OCI-LY1 (cell line): ENCODE results near the gene LIFR.
"Not testable (repeated sequence)": the region's sequence is repeated elsewhere in the genome, so short reads cannot be mapped to it uniquely, and the experiment has no call there.

ENCODE experiments used
- H2AFZ ChIP-seq: fragments of 200-600 bp; sonication (generic), shearing (Covaris generic); 2 replicates; pipeline ENCODE4 v1.6.0; 2014; ENCODE audit warnings: antibody characterized with exemption, mild to moderate bottlenecking, low read length
- H3F3A ChIP-seq: fragments of 200-600 bp; sonication (generic), shearing (Covaris generic); 2 replicates; pipeline ENCODE4 v1.6.0; 2014; ENCODE audit warnings: mild to moderate bottlenecking, antibody characterized with exemption, low read length, moderate library complexity; ENCODE audit not compliant: insufficient read depth
- H3K27ac ChIP-seq: fragments of 200-600 bp; sonication (generic); 2 replicates; pipeline ENCODE4 v1.5.1; 2014; ENCODE audit warnings: low read length, mixed run types, mild to moderate bottlenecking, low read depth; ENCODE audit not compliant: poor library complexity, severe bottlenecking
- H3K27me3 ChIP-seq: fragments of 200-600 bp; sonication (generic); 2 replicates; pipeline ENCODE4 v1.6.0; 2014; ENCODE audit warnings: antibody characterized with exemption, mild to moderate bottlenecking, low read length, moderate library complexity; ENCODE audit not compliant: insufficient read depth
- H3K36me3 ChIP-seq: fragments of 200-600 bp; sonication (generic); 2 replicates; pipeline ENCODE4 v1.6.1; 2014; ENCODE audit warnings: mild to moderate bottlenecking, antibody characterized with exemption, low read length, moderate library complexity, mixed read lengths; ENCODE audit not compliant: insufficient read depth
- H3K4me1 ChIP-seq: fragments of 200-600 bp; sonication (generic); 2 replicates; pipeline ENCODE4 v1.5.1; 2014; ENCODE audit warnings: mild to moderate bottlenecking, low read length, moderate library complexity; ENCODE audit not compliant: insufficient read depth, severe bottlenecking
- H3K4me2 ChIP-seq: fragments of 200-600 bp; sonication (generic), shearing (Covaris generic); 2 replicates; pipeline ENCODE4 v1.6.1; 2014; ENCODE audit warnings: low read length
- H3K4me3 ChIP-seq: fragments of 200-600 bp; sonication (generic); 2 replicates; pipeline ENCODE4 v1.5.1; 2014; ENCODE audit warnings: low read length, low read depth, mild to moderate bottlenecking, mixed read lengths; ENCODE audit not compliant: poor library complexity, severe bottlenecking
- H3K79me2 ChIP-seq: fragments of 200-600 bp; shearing (Covaris generic); 2 replicates; pipeline ENCODE4 v1.6.1; 2016; ENCODE audit warnings: mixed run types, low read length, mixed read lengths; ENCODE audit not compliant: insufficient read depth
- H3K9ac ChIP-seq: fragments of 200-600 bp; sonication (generic), shearing (Covaris generic); 2 replicates; pipeline ENCODE4 v1.6.1; 2014; ENCODE audit warnings: mild to moderate bottlenecking, low read length, mixed read lengths
- H3K9me2 ChIP-seq: fragments of 200-600 bp; sonication (generic), shearing (Covaris generic); 2 replicates; pipeline ENCODE4 v1.6.1; 2014; ENCODE audit warnings: low read depth, mild to moderate bottlenecking, low read length, mixed read lengths
- H3K9me3 ChIP-seq: fragments of 200-600 bp; shearing (Covaris generic); 2 replicates; pipeline ENCODE4 v1.6.1; 2014; ENCODE audit warnings: low read length, mixed read lengths
- H4K20me1 ChIP-seq: fragments of 200-600 bp; sonication (generic), shearing (Covaris generic); 2 replicates; pipeline ENCODE4 v1.6.0; 2016; ENCODE audit warnings: mild to moderate bottlenecking, low read length; ENCODE audit not compliant: insufficient read depth
- EZH2 ChIP-seq: fragments of 200-600 bp; sonication (generic), shearing (Covaris generic); IDR thresholded peaks from 2 replicates; pipeline ENCODE4 v1.8.0; 2017; ENCODE audit warnings: borderline replicate concordance, mixed run types, mild to moderate bottlenecking, antibody characterized with exemption, low read length, moderate library complexity, mixed read lengths
- TF ChIP-seq, protein P1 (sequence below): fragments of 200-600 bp; sonication (generic), shearing (Covaris generic); IDR thresholded peaks from 2 replicates; pipeline ENCODE4 v1.5.1; 2017; ENCODE audit warnings: mild to moderate bottlenecking, antibody characterized with exemption, low read length, moderate library complexity, mixed read lengths

LIFR gene

GRCh38 chr5:38574009-38574408 is 17.6 kb upstream of the LIFR start:
- no peaks in the 10 kb centered on the region for H3K9me2 ChIP-seq
- no peak overlapping the region for H3K4me3 ChIP-seq
- H3K27ac ChIP-seq = no peak overlapping the region
- H3K27me3 ChIP-seq = no peaks in the 10 kb centered on the region
- no peaks in the 10 kb centered on the region for H4K20me1 ChIP-seq
- H3K79me2 ChIP-seq = no peaks in the 10 kb centered on the region
- H3K4me1 ChIP-seq = no peaks in the 10 kb centered on the region
- TF ChIP-seq EZH2 = no peak
- TF ChIP-seq, protein P1, sequence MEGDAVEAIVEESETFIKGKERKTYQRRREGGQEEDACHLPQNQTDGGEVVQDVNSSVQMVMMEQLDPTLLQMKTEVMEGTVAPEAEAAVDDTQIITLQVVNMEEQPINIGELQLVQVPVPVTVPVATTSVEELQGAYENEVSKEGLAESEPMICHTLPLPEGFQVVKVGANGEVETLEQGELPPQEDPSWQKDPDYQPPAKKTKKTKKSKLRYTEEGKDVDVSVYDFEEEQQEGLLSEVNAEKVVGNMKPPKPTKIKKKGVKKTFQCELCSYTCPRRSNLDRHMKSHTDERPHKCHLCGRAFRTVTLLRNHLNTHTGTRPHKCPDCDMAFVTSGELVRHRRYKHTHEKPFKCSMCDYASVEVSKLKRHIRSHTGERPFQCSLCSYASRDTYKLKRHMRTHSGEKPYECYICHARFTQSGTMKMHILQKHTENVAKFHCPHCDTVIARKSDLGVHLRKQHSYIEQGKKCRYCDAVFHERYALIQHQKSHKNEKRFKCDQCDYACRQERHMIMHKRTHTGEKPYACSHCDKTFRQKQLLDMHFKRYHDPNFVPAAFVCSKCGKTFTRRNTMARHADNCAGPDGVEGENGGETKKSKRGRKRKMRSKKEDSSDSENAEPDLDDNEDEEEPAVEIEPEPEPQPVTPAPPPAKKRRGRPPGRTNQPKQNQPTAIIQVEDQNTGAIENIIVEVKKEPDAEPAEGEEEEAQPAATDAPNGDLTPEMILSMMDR = no peak
- H3K36me3 ChIP-seq = no peaks in the 10 kb centered on the region
- H3K4me2 ChIP-seq = no peak overlapping the region
- no peak overlapping the region for H2AFZ ChIP-seq
- H3F3A ChIP-seq = no peaks in the 10 kb centered on the region
- no peak overlapping the region for H3K9ac ChIP-seq
- no peaks in the 10 kb centered on the region for H3K9me3 ChIP-seq

- Histone ChIP-seq H3K27ac (no peak overlapping the region), H3K9me2 (no peaks in the 10 kb centered on the region), H3K27me3 (no peaks in the 10 kb centered on the region), H3K4me2 (no peak overlapping the region), H3K9ac (no peak overlapping the region), H3K9me3 (no peaks in the 10 kb centered on the region), H3K4me3 (no peak overlapping the region), H3F3A (no peaks in the 10 kb centered on the region), H3K79me2 (no peaks in the 10 kb centered on the region), H2AFZ (no peak overlapping the region), H4K20me1 (no peaks in the 10 kb centered on the region), H3K36me3 (no peaks in the 10 kb centered on the region), H3K4me1 (no peaks in the 10 kb centered on the region)
- TF ChIP-seq, protein P1 = no peak
- TF ChIP-seq EZH2 = no peak
Observed at GRCh38 chr5:38573521-38573920, 17.1 kb upstream of the LIFR start.

GRCh38 chr5:38569180-38569579 is 12.7 kb upstream of the LIFR start:
- H3K9me3 ChIP-seq = no peaks in the 10 kb centered on the region
- no peaks in the 10 kb centered on the region for H3K79me2 ChIP-seq

GRCh38 chr5:38567306-38567705 is 10.9 kb upstream of the LIFR start:
- not testable (repeated sequence) for H3K36me3 ChIP-seq, H3K4me3 ChIP-seq, H2AFZ ChIP-seq, H3K27me3 ChIP-seq, H3K79me2 ChIP-seq, H4K20me1 ChIP-seq, H3K9me2 ChIP-seq, H3K4me1 ChIP-seq, H3K4me2 ChIP-seq, H3K27ac ChIP-seq, H3F3A ChIP-seq, H3K9ac ChIP-seq, H3K9me3 ChIP-seq

More at GRCh38 chr5:38569180-38569579, 12.7 kb upstream of the LIFR start:
- Histone ChIP-seq H3K4me2 (no peak overlapping the region), H3K9me2 (no peaks in the 10 kb centered on the region), H3K27me3 (no peaks in the 10 kb centered on the region), H3K9ac (no peak overlapping the region), H3K36me3 (no peaks in the 10 kb centered on the region), H3K27ac (no peak overlapping the region), H3K4me1 (no peaks in the 10 kb centered on the region), H4K20me1 (no peaks in the 10 kb centered on the region), H3F3A (no peaks in the 10 kb centered on the region), H2AFZ (no peak overlapping the region), H3K4me3 (no peak overlapping the region)
- TF ChIP-seq, protein P1 = no peak
- TF ChIP-seq EZH2 = no peak
